Activated CD8-positive, alpha-beta T cell treated with anti-CD3 and anti-CD28 coated beads, Interleukin-2, amount 10 ng/mL, durations not matched to agents 7 days and 5 days (primary cell): ENCODE results near the gene TTYH3. TPM values are rescaled to one million over a fixed set of nuclear protein-coding genes. Genes with fewer than 3 reads are reported as not detected.

ENCODE experiments used
- ATAC-seq: fragments of 150-1000 bp; cut with Tn5 transposase; one replicate; pipeline ENCODE4 v1.10.0; 2021; ENCODE audit warnings: moderate library complexity
- CTCF ChIA-PET: fragments of 350-600 bp; sonication (Branson Sonifier 250); formaldehyde crosslinking; loops from one replicate; lab custom pipeline; 2021; ENCODE audit warnings: antibody characterized with exemption; lab: Charles Lee
- POLR2A ChIA-PET: fragments of 350-600 bp; sonication (Branson Sonifier 250); formaldehyde crosslinking; loops from one replicate; lab custom pipeline; 2021; ENCODE audit warnings: antibody characterized with exemption; lab: Charles Lee
- DNase-seq: peaks from one replicate; pipeline ENCODE4 v3.0.0-alpha.2; 2020
- H3K27ac Mint-ChIP-seq: one replicate; pipeline ENCODE4 v1.8.0; 2021; ENCODE audit warnings: mild to moderate bottlenecking, mixed read lengths
- H3K27me3 Mint-ChIP-seq: one replicate; pipeline ENCODE4 v1.8.0; 2021; ENCODE audit warnings: low read depth, mixed read lengths
- H3K36me3 Mint-ChIP-seq: one replicate; pipeline ENCODE4 v1.8.0; 2021; ENCODE audit warnings: low read depth, mixed read lengths
- H3K4me1 Mint-ChIP-seq: one replicate; pipeline ENCODE4 v1.8.0; 2021; ENCODE audit warnings: low read depth, mixed read lengths
- H3K4me3 Mint-ChIP-seq: one replicate; pipeline ENCODE4 v1.8.0; 2021; ENCODE audit warnings: mild to moderate bottlenecking, mixed read lengths
- H3K9me3 Mint-ChIP-seq: one replicate; pipeline ENCODE4 v1.8.0; 2022; ENCODE audit warnings: mixed read lengths; ENCODE audit not compliant: insufficient read depth
- total RNA-seq, 2 experiments: library from RNA; stranded (reverse); gene quantifications; one replicate each; pipeline ENCODE4 v1.2.3, GENCODE V29; 2021

The TTYH3 gene
- total RNA-seq, 2 experiments from 2014 or later, result 37.0 to 37.7 TPM

GRCh38 chr7:2621948-2622640, 9.7 kb upstream of the TTYH3 start:
- DNase-seq (no peak), ATAC-seq (no peak)
- Mint-ChIP-seq H3K27ac (no peak overlapping the region), H3K4me3 (no peak overlapping the region), H3K27me3 (peaks cover 9% of the 10 kb centered on the region), H3K4me1 (no peaks in the 10 kb centered on the region), H3K36me3 (no peaks in the 10 kb centered on the region), H3K9me3 (no peaks in the 10 kb centered on the region)
- ChIA-PET CTCF (interaction anchor here (0.8 to 1.1 kb wide), 2 partner anchors 13 kb away, joined by 3 to 9 read pairs; no protein-coding TSS in a partner anchor), POLR2A (no interaction called here)

DNA sequence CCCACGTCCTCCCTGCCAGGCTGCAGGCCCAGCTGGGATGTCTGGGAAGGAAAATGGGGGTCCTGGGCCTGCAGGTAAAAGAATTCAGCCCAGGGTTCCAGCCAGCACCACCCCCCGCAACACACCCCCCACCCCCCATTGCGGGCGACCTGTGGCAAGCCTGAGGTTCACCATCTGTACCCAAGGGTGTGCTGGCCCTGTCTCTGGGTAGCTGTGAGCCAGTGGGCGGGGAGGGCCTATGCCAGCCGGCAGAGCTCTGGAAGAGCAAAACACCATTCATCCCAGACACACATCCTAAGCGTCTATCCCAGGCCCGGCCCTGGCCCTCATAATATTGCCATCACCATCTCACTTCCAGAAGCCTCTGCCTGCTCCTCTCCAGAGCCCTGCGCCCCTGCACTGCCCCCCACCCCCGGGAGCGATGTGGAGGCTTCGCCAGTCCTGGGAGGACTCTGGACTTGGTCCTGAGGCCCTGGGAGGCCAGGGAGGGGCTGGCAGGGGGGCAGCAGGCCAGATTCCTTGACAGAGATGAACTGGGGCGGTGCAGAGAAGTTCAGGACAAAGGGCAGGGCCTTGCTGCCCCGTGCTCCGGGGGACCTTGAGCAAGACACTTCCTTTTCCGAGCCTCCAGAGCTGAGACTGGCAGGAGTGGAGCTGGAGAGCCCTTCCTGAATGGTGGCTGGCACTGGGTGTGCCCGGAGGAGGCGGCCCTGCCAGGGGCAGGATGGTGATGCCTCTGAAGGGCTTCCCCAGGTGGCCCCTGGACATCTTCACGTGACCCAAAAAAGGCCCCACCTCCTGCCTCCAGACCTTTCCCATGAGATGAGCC, 8.7 kb upstream of the TTYH3 start:
- no peaks in the 10 kb centered on the region for H3K9me3 Mint-ChIP-seq
- H3K27me3 Mint-ChIP-seq, result peaks cover 1% of the 10 kb centered on the region
- ATAC-seq (no peak), DNase-seq (no peak)
- no peak overlapping the region for H3K27ac Mint-ChIP-seq
- no peaks in the 10 kb centered on the region for H3K36me3 Mint-ChIP-seq
- POLR2A ChIA-PET, result no interaction called here
- CTCF ChIA-PET, result interaction anchor here (0.8 kb wide), 1 partner anchor 14 kb away, joined by 3 read pairs; no protein-coding TSS in a partner anchor
- H3K4me3 Mint-ChIP-seq, result no peak overlapping the region
- H3K4me1 Mint-ChIP-seq, result no peaks in the 10 kb centered on the region

GRCh38 chr7:2623698-2624014, 8.1 kb upstream of the TTYH3 start:
- H3K4me3 Mint-ChIP-seq, result no peak overlapping the region
- CTCF ChIA-PET, result no interaction called here
- POLR2A ChIA-PET, result no interaction called here
- no peaks in the 10 kb centered on the region for H3K36me3 Mint-ChIP-seq
- no peaks in the 10 kb centered on the region for H3K27me3 Mint-ChIP-seq
- H3K4me1 Mint-ChIP-seq, result no peaks in the 10 kb centered on the region
- DNase-seq (no peak), ATAC-seq (no peak)
- H3K27ac Mint-ChIP-seq, result no peak overlapping the region
- no peaks in the 10 kb centered on the region for H3K9me3 Mint-ChIP-seq

DNA sequence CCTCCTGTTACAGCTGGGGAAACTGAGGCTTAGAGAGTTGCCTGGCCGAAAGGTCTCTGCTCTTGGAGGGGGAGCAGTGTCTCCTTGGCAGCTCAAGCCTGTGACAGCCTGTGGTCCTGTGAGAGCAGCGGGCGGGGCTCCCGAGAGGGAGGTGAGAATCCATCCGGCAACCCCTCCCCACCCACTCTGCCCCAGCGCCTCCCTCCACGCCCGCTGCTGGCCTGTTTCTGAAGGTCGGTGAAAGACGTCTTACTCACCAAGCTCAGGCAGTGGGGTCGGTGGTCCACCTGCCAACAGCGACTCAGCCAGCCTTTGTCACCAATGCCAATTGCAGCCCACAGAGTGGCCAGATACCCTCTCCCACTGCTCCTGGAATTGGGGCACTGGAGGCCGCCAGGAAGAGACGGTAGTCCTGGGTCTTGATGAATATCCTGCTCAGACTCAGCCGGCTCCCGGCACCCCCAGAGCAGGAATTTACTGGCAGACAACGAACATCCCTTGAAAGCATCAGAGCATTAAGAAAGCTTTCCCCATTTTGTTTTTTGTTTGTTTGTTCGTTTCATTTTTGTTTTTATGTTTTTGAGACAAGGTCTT, 7.4 kb upstream of the TTYH3 start:
- no peak overlapping the region for H3K27ac Mint-ChIP-seq
- no peak overlapping the region for H3K4me3 Mint-ChIP-seq
- H3K27me3 Mint-ChIP-seq, result no peaks in the 10 kb centered on the region
- no peaks in the 10 kb centered on the region for H3K36me3 Mint-ChIP-seq
- no peaks in the 10 kb centered on the region for H3K9me3 Mint-ChIP-seq
- ChIA-PET CTCF (interaction anchor here (1.2 kb wide), 1 partner anchor 15 kb away, joined by 4 read pairs; no protein-coding TSS in a partner anchor), POLR2A (no interaction called here)
- no peaks in the 10 kb centered on the region for H3K4me1 Mint-ChIP-seq
- DNase-seq (no peak), ATAC-seq (no peak)

GRCh38 chr7:2626498-2627117, 5.2 kb upstream of the TTYH3 start:
- no peaks in the 10 kb centered on the region for H3K36me3 Mint-ChIP-seq
- H3K27me3 Mint-ChIP-seq, result no peaks in the 10 kb centered on the region
- ATAC-seq (no peak), DNase-seq (no peak)
- H3K27ac Mint-ChIP-seq, result no peak overlapping the region
- H3K4me3 Mint-ChIP-seq, result no peak overlapping the region
- ChIA-PET POLR2A (no interaction called here), CTCF (no interaction called here)
- no peaks in the 10 kb centered on the region for H3K9me3 Mint-ChIP-seq
- H3K4me1 Mint-ChIP-seq, result peaks cover 5% of the 10 kb centered on the region

DNA sequence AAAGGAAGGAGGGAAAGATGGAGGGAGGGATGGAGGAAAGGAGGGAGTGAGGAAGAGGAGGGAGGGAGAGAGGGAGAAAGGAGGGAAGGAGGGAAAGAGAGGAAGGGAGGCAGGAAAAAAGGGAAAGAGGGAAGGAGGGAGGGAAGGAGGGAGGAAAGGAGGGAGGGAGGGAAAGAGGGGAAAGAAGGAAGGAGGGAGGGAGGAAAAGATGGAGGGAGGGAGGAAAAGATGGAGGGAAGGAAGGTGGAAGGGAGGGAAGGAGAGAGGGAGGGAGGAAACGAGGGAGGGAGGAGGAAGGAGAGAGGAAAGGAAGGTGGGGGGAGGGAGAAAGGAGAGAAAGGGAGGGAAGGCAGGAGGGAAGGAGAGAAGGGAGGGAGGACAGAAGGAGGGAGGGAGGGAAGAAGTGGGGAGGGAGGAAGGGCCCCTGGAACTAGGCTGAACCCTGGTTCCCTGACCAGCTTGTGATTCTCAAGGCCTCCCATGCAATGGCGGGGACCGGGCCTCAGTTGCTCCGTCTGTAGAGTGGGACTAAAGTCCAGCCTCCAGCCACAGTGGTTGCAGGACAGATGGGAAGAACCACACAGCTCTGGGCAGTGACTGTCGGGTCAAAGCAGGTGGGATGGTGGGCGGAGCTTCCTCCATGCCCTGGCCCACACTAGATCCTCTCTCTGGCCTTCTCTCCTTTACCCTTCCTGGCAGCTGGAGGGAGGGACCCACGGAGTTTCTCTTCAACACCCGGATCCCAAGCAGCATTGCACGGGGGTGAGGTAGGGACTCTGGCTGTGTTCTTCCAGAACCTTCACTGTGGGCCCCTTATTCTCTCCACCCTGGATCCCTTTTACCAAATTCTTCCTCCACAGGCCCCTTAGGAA, 4.3 kb upstream of the TTYH3 start:
- no peaks in the 10 kb centered on the region for H3K36me3 Mint-ChIP-seq
- DNase-seq (no peak), ATAC-seq (no peak)
- no peaks in the 10 kb centered on the region for H3K27me3 Mint-ChIP-seq
- peaks cover 5% of the 10 kb centered on the region for H3K4me1 Mint-ChIP-seq
- no peak overlapping the region for H3K4me3 Mint-ChIP-seq
- CTCF ChIA-PET, result interaction anchor here (1.8 kb wide), 1 partner anchor 83 kb away, joined by 8 read pairs; no protein-coding TSS in a partner anchor
- H3K9me3 Mint-ChIP-seq, result no peaks in the 10 kb centered on the region
- no peak overlapping the region for H3K27ac Mint-ChIP-seq
- POLR2A ChIA-PET, result no interaction called here

- no peak for ATAC-seq
- Mint-ChIP-seq H3K4me1 (peaks cover 6% of the 10 kb centered on the region), H3K9me3 (no peaks in the 10 kb centered on the region), H3K27me3 (no peaks in the 10 kb centered on the region), H3K27ac (no peak overlapping the region), H3K4me3 (no peak overlapping the region), H3K36me3 (no peaks in the 10 kb centered on the region)
- ChIA-PET POLR2A (no interaction called here), CTCF (interaction anchor here (1.0 to 1.8 kb wide), 3 partner anchors 19 to 159 kb away, joined by 3 to 8 read pairs (median 5); no protein-coding TSS in a partner anchor)
- DNase-seq, result no peak
These were observed 3.7 kb upstream of the TTYH3 start for GRCh38 chr7:2628130-2628482.

- ChIA-PET CTCF (interaction anchor here (1.0 to 1.8 kb wide), 3 partner anchors 20 to 160 kb away, joined by 3 to 8 read pairs (median 5); no protein-coding TSS in a partner anchor), POLR2A (no interaction called here)
- ATAC-seq (no peak), DNase-seq (no peak)
- Mint-ChIP-seq H3K27me3 (no peaks in the 10 kb centered on the region), H3K9me3 (no peaks in the 10 kb centered on the region), H3K27ac (no peak overlapping the region), H3K36me3 (no peaks in the 10 kb centered on the region), H3K4me3 (no peak overlapping the region), H3K4me1 (peaks cover 14% of the 10 kb centered on the region)
These were observed 2.9 kb upstream of the TTYH3 start for GRCh38 chr7:2628891-2629290.

DNA sequence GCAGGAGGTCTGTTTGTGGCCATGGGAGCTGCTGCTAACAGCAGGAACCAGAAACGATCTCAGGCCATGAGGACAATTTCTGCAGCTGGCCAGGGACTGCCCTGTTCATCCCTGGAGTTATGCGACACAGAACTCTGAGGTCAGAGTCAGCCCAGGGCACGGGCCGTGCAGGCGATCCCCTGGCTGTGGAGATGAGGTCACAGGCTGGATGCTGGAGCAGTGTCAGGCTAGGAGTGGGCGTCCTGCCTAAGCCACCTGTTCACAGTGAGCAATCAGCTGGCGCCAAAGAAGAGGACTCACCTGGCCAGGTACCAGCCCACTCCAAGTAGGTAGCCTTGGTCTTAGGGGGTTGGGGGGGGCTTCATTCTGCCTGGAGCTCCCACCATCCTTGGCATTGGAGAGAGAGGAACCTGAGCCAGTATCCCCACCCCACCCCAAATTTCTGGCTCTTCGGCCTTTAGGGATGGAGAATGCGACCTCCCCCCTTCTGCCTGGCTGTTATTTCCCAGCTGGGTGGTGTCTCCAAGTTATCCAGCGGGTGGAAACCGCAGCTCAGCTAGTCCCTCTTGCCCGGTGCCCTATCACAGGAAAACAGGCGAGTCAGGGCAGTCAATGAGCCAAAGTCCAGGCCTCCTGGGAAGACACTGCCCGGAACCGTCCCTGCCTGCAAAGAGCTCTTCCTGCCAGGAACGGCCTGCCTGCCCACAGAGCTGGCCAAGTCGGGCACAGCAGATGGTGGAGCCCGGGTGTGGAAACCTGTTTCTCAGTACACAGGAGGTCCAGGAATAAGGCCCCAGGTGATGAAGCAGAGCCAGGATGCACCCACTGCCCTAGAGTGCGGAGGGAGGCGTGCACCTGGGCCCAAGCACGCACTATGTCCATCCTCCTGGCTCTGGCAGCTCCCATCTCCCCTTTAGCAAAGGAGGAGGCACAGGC, 1.8 kb upstream of the TTYH3 start:
- CTCF ChIA-PET, result interaction anchor here (2.0 to 2.2 kb wide), 2 partner anchors 74 to 80 kb away, joined by 5 to 13 read pairs; partner anchors contain the start of gene BRAT1
- DNase-seq (no peak), ATAC-seq (no peak)
- no peaks in the 10 kb centered on the region for H3K36me3 Mint-ChIP-seq
- POLR2A ChIA-PET, result no interaction called here
- H3K27me3 Mint-ChIP-seq, result no peaks in the 10 kb centered on the region
- H3K27ac Mint-ChIP-seq, result no peak overlapping the region
- no peak overlapping the region for H3K4me3 Mint-ChIP-seq
- H3K4me1 Mint-ChIP-seq, result peaks cover 20% of the 10 kb centered on the region
- H3K9me3 Mint-ChIP-seq, result no peaks in the 10 kb centered on the region
